Choroid plexus epithelial cell (primary cell): ENCODE data around the gene MORF4L2.

Experiments used
- DNase-seq: peaks from one replicate; pipeline ENCODE4 v3.0.0-alpha.2; 2010; ENCODE audit warnings: low read depth
- H3K4me3 ChIP-seq: 2 replicates; pipeline ENCODE4 v1.5.1; 2011; ENCODE audit warnings: low read depth, mild to moderate bottlenecking, control low read depth, low read length, moderate library complexity
- CTCF ChIP-seq: conservative IDR thresholded peaks from 2 replicates; pipeline ENCODE4 v1.5.1; 2011; ENCODE audit warnings: low read depth, mild to moderate bottlenecking, control low read depth, inconsistent platforms, low read length, moderate library complexity

The MORF4L2 gene

DNA sequence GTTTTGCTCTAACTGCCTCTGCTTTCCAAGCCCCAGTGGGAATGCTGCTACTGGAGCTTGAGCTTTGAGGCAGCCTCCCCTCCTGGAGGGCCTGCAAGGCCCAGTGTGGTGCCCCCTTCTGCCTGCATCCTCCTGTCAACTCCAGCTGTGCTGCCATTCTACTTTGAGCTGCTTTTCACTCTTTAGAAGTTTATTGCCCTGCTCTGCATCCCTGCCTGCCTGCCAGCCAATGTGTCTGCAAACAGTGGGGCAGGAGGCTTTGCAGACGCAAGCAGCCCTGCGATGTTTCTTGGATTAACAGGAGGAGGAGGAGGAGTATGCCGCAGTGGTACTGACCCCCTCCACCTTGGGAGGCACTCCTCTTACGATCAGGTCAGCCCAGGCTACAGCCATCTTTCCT lies 40.6 kb upstream of the MORF4L2 start:
- H3K4me3 ChIP-seq: no peak overlapping the region
- no peak for TF ChIP-seq CTCF
- no peak for DNase-seq

- H3K4me3 ChIP-seq: no peak overlapping the region
- no peak for DNase-seq
- no peak for TF ChIP-seq CTCF
These were observed 40.0 kb upstream of the MORF4L2 start for GRCh38 chrX:103726477-103726876.

DNA sequence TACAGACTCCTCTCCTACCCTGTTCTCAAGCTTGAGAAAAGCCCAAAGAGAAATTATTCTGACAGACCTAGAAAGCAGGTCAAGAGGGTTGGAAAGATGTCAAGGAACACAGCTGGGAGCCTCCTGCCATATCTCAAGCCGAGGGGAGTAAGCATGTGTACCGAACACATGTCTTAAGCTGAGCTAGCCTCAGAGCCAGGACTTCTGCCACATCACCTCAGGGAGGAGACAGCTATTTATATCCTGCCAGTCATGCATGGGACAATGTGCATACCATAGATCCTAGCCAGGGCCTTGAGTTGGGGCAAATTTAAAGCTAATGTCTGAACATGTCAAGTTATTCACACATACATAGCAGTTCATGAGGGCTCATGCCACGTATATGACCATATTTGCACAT lies 36.0 kb upstream of the MORF4L2 start:
- DNase-seq: peak; percentile 71
- TF ChIP-seq CTCF: no peak
- H3K4me3 ChIP-seq: no peak overlapping the region

GRCh38 chrX:103718120-103718519 lies 31.6 kb upstream of the MORF4L2 start:
- DNase-seq: no peak
- no peak overlapping the region for H3K4me3 ChIP-seq
- no peak for TF ChIP-seq CTCF

GRCh38 chrX:103716962-103717361 lies 30.5 kb upstream of the MORF4L2 start:
- no peak overlapping the region for H3K4me3 ChIP-seq
- DNase-seq: peak; percentile 87
- TF ChIP-seq CTCF: no peak

- DNase-seq: no peak
- no peak within 1 kb of the TSS for H3K4me3 ChIP-seq
- TF ChIP-seq CTCF: no peak
These were observed 24.1 kb upstream of the MORF4L2 start, which contains the start of gene TMEM31 for GRCh38 chrX:103710609-103711008. TSS of gene TMEM31 (plus strand) at chrX:103710909. CDS start at chrX:103712259, 1,350 bp downstream.

DNA sequence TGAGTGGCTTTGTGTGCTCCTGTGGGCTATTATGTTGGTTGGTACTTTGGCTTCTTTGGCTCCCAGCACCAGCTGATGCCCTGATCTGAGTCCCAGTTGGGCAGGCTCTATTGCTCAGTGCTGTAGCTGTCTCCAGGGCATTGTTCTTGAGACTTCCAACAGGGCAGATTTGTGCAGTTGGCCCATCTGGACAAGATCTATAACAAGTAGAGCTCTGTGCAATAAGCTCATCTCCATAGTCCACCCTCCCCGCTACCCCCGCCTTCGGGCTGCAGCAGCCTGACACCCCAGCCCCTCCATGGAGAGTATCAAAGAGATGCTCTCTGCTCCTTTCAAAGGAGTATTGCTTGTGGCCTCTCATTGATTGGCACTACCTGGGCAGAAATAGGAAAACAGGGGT lies 18.4 kb upstream of the MORF4L2 start:
- no peak for TF ChIP-seq CTCF
- no peak for DNase-seq
- H3K4me3 ChIP-seq: no peak overlapping the region
